Suppressor macrophage (primary cell): ENCODE data around the gene BCL6B.
A peak's percentile ranks its signal among the peaks of the same experiment; 100 is the strongest.
"Not testable (repeated sequence)": the region's sequence is repeated elsewhere in the genome, so short reads cannot be mapped to it uniquely, and the experiment has no call there.

Experiments used
- DNase-seq, 4 experiments: peaks; one replicate each; pipeline ENCODE4 v3.0.0-alpha.2; 2020 to 2022
- total RNA-seq, 17 experiments: gene quantifications; one replicate each; lab custom pipeline; 2026; ENCODE audit warnings: mixed read lengths in 6 of 17, inconsistent platforms in 3 of 17; lab: John Stamatoyannopoulos, UW

BCL6B gene
- 0 to 1.2 (median 0) reads per million in 17 experiments for total RNA-seq

GRCh38 chr17:7022781-7023571, at the start of gene BCL6B:
TSS of gene BCL6B (plus strand) at chr17:7023050. CDS start at chr17:7023672, 622 bp downstream.
- DNase-seq = no peak

- not testable (repeated sequence) for DNase-seq
These were observed 43.4 kb upstream of the BCL6B start for GRCh38 chr17:6979440-6979839.

GRCh38 chr17:6981426-6981825, 41.4 kb upstream of the BCL6B start:
- no peak for DNase-seq

- no peak for DNase-seq
These were observed 37.6 kb upstream of the BCL6B start for GRCh38 chr17:6985266-6985665.

GRCh38 chr17:6986676-6987075, 36.2 kb upstream of the BCL6B start:
- DNase-seq = no peak

GRCh38 chr17:6989779-6990178, 33.1 kb upstream of the BCL6B start:
- no peak for DNase-seq

- not testable (repeated sequence) for DNase-seq
These were observed 29.2 kb upstream of the BCL6B start for GRCh38 chr17:6993613-6994056.

- DNase-seq = no peak
These were observed 28.7 kb upstream of the BCL6B start for GRCh38 chr17:6994118-6994598.

GRCh38 chr17:6994666-6995256, 28.1 kb upstream of the BCL6B start:
- DNase-seq = no peak

- no peak for DNase-seq
These were observed 27.2 kb upstream of the BCL6B start, which contains the start of gene ALOX12 for GRCh38 chr17:6995500-6996255. TSS of gene ALOX12 (plus strand) at chr17:6996049. CDS start at chr17:6996118, 69 bp downstream.

- no peak for DNase-seq
These were observed 26.4 kb upstream of the BCL6B start for GRCh38 chr17:6996256-6997011.

GRCh38 chr17:6997171-6997570, 25.7 kb upstream of the BCL6B start:
- DNase-seq = no peak

- DNase-seq = no peak
These were observed 23.9 kb upstream of the BCL6B start for GRCh38 chr17:6998855-6999508.

GRCh38 chr17:7001318-7001961, 21.4 kb upstream of the BCL6B start:
- DNase-seq = peak in 2 of 4 experiments; percentile 36 to 57

GRCh38 chr17:7002288-7003047, 20.4 kb upstream of the BCL6B start:
- no peak for DNase-seq

GRCh38 chr17:7003745-7004144, 19.1 kb upstream of the BCL6B start:
- no peak for DNase-seq

- DNase-seq = peak; percentile 61 to 85 (median 77)
These were observed 18.2 kb upstream of the BCL6B start for GRCh38 chr17:7004398-7005253.

- DNase-seq = no peak
These were observed 17.1 kb upstream of the BCL6B start for GRCh38 chr17:7005716-7006115.

- DNase-seq = no peak
These were observed 15.7 kb upstream of the BCL6B start for GRCh38 chr17:7007143-7007542.
